Measurements from ENCODE around the gene THRB.

Gene THRB

GRCh38 chr3:24222165-24222805 is 272.4 kb downstream of the THRB start:
- Histone ChIP-seq H3K4me1 (no peaks in the 10 kb centered on the region), H3K4me3 (ENCODE audit: low read depth, low read length) (no peak overlapping the region), H3K9me3 (no peaks in the 10 kb centered on the region), H3K27me3 (no peaks in the 10 kb centered on the region), H3K36me3 (no peaks in the 10 kb centered on the region)
- TF ChIP-seq CTCF (IDR thresholded peaks at IDR 0.05; ENCODE audit: low read depth, low read length) = no peak
- no peak for DNase-seq

GRCh38 chr3:24220859-24221657 is 273.6 kb downstream of the THRB start:
- Histone ChIP-seq H3K36me3 (no peaks in the 10 kb centered on the region), H3K9me3 (no peaks in the 10 kb centered on the region), H3K27me3 (no peaks in the 10 kb centered on the region), H3K4me1 (no peaks in the 10 kb centered on the region), H3K4me3 (ENCODE audit: low read depth, low read length) (no peak overlapping the region)
- no peak for DNase-seq
- no peak for TF ChIP-seq CTCF (IDR thresholded peaks at IDR 0.05; ENCODE audit: low read depth, low read length)

- Histone ChIP-seq H3K36me3 (no peaks in the 10 kb centered on the region), H3K27me3 (no peaks in the 10 kb centered on the region), H3K4me3 (ENCODE audit: low read depth, low read length) (no peak overlapping the region), H3K9me3 (no peaks in the 10 kb centered on the region), H3K4me1 (no peaks in the 10 kb centered on the region)
- no peak for DNase-seq
- TF ChIP-seq CTCF (IDR thresholded peaks at IDR 0.05; ENCODE audit: low read depth, low read length) = no peak
These were observed 279.1 kb downstream of the THRB start for GRCh38 chr3:24215502-24215901.

- no peak for TF ChIP-seq CTCF (IDR thresholded peaks at IDR 0.05; ENCODE audit: low read depth, low read length)
- Histone ChIP-seq H3K9me3 (no peaks in the 10 kb centered on the region), H3K36me3 (no peaks in the 10 kb centered on the region), H3K27me3 (no peaks in the 10 kb centered on the region), H3K4me3 (ENCODE audit: low read depth, low read length) (no peak overlapping the region), H3K4me1 (no peaks in the 10 kb centered on the region)
- no peak for DNase-seq
These were observed 283.3 kb downstream of the THRB start for GRCh38 chr3:24211381-24211780.

GRCh38 chr3:24202071-24202470 is 292.6 kb downstream of the THRB start:
- H3K36me3 ChIP-seq = no peaks in the 10 kb centered on the region
- TF ChIP-seq CTCF (IDR thresholded peaks at IDR 0.05; ENCODE audit: low read depth, low read length) = no peak
- H3K4me1 ChIP-seq = no peaks in the 10 kb centered on the region
- H3K4me3 ChIP-seq (ENCODE audit: low read depth, low read length) = no peak overlapping the region
- H3K27me3 ChIP-seq = no peaks in the 10 kb centered on the region
- no peak for DNase-seq
- no peaks in the 10 kb centered on the region for H3K9me3 ChIP-seq

GRCh38 chr3:24201301-24201700 is 293.3 kb downstream of the THRB start:
- TF ChIP-seq CTCF (IDR thresholded peaks at IDR 0.05; ENCODE audit: low read depth, low read length) = no peak
- no peaks in the 10 kb centered on the region for H3K36me3 ChIP-seq
- DNase-seq = no peak
- H3K4me1 ChIP-seq = no peaks in the 10 kb centered on the region
- H3K9me3 ChIP-seq = no peaks in the 10 kb centered on the region
- no peaks in the 10 kb centered on the region for H3K27me3 ChIP-seq
- H3K4me3 ChIP-seq (ENCODE audit: low read depth, low read length) = no peak overlapping the region

Measured in BE2C (cell line).